Measurements from ENCODE around the gene STRAP.

The STRAP gene

GRCh38 chr12:15918066-15918465, 35.9 kb downstream of the STRAP start:
- Histone ChIP-seq H3K9me3 (no peaks in the 10 kb centered on the region), H3K36me3 (no peaks in the 10 kb centered on the region), H3K27ac (no peak overlapping the region)

DNA sequence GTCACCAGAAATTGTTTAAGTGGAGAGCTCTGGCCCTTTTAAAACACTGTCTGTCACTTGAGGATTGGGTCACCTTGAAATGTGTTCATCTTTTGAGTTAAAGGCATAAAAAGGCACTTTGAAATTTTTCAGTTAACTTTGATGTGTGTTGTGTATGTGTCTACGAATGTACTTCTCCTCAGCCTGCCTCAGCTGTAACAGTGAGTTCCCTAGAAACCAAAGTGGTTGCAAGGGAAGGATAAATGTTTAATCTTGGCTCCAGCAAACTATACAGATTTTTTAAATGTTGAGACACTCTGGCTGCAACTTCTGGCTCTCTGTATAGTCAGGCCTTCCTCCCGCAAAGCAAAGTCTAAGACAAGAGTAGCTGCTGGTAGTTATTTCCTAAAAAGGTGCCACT, 37.2 kb downstream of the STRAP start:
- Histone ChIP-seq H3K36me3 (no peaks in the 10 kb centered on the region), H3K4me3 (no peak overlapping the region), H3K4me1 (no peaks in the 10 kb centered on the region), H3K9me3 (no peaks in the 10 kb centered on the region), H3K27me3 (no peaks in the 10 kb centered on the region), H3K27ac (no peak overlapping the region)
- no peak for TF ChIP-seq CTCF (IDR thresholded peaks at IDR 0.05)
- intact Hi-C loops (cut with DNase I; ENCODE audit: low total_unique reads) = no loop called here
- no peak for DNase-seq

More at GRCh38 chr12:15918066-15918465, 35.9 kb downstream of the STRAP start:
- Histone ChIP-seq H3K4me3 (no peak overlapping the region), H3K4me1 (no peaks in the 10 kb centered on the region), H3K27me3 (no peaks in the 10 kb centered on the region)
- DNase-seq = no peak
- no peak for TF ChIP-seq CTCF (IDR thresholded peaks at IDR 0.05)
- intact Hi-C loops (cut with DNase I; ENCODE audit: low total_unique reads) = no loop called here

DNA sequence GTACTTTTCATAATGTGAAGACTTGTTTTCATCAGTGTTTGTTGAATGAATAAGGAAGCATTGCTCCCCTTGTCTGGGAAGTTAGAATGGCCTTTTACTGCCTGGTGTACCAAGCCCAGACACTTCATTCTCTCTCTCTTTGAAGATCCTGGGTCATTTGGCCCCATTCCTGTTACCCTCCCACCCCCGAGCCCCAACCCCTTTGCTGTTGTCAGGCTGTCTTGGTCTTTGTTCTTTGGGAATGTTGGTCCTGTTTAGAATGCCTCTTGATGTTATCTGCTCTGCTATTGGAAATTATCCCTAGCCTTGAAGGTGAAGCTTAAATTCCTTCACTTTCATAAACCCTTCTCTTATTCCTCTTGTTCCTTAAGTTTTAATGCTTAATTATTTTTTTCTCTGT, 42.8 kb downstream of the STRAP start:
- Histone ChIP-seq H3K4me1 (peaks cover 0 to 11% (median 3%) of the 10 kb centered on the region in 4 donors), H3K27me3 (no peaks in the 10 kb centered on the region), H3K4me3 (no peak overlapping the region), H3K27ac (no peak overlapping the region), H3K9me3 (no peaks in the 10 kb centered on the region), H3K36me3 (no peaks in the 10 kb centered on the region)
- intact Hi-C loops (cut with DNase I; ENCODE audit: low total_unique reads) = no loop called here
- no peak for TF ChIP-seq CTCF (IDR thresholded peaks at IDR 0.05)
- no peak for DNase-seq

- Histone ChIP-seq H3K4me1 (peaks cover 0 to 18% (median 7%) of the 10 kb centered on the region in 4 donors), H3K4me3 (no peak overlapping the region), H3K9me3 (no peaks in the 10 kb centered on the region), H3K36me3 (no peaks in the 10 kb centered on the region), H3K27me3 (no peaks in the 10 kb centered on the region), H3K27ac (no peak overlapping the region)
- no peak for TF ChIP-seq CTCF (IDR thresholded peaks at IDR 0.05)
- intact Hi-C loops (cut with DNase I; ENCODE audit: low total_unique reads) = no loop called here
- no peak for DNase-seq
Measured at GRCh38 chr12:15928346-15928745, 46.2 kb downstream of the STRAP start.

DNA sequence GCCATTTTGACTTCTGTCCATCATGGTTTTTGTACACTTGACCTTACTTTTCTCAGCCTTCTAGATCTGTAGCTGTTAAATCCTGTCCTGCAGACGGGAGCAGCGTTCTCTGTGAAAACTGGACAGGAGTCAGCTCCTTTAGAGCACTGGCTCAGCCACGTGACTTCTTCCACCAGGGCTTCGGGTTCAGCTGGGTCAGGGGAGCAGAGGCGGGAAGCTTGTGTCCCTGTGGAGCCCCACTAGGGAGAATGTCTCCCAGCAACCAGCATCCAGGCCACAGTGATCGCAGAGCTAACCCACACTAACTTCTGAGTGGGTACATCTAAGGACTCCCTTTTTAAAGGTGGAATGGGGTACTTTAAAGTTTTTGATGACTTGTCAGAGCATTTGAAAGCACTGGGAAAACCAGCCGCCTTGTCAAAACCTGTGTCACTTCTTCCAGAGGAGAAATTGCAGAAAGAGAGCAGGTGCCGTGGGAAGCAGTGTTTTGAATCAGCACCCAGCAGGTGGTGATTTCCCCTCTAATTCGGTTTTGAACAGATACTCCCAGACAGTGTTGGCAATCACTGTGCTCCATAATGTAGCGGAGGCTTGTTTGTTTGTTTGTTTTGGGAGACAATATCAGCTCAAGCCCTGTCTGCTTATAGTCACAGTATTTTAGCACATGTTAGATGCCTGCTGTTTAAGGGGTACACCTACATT, 46.8 kb downstream of the STRAP start:
- no peak for DNase-seq
- Histone ChIP-seq H3K4me3 (no peak overlapping the region), H3K27me3 (no peaks in the 10 kb centered on the region), H3K4me1 (peaks cover 0 to 18% (median 7%) of the 10 kb centered on the region in 4 donors), H3K27ac (no peak overlapping the region), H3K9me3 (no peaks in the 10 kb centered on the region), H3K36me3 (no peaks in the 10 kb centered on the region)
- intact Hi-C loops (cut with DNase I; ENCODE audit: low total_unique reads) = no loop called here
- no peak for TF ChIP-seq CTCF (IDR thresholded peaks at IDR 0.05)
